ENCODE results near the gene CCDC116. TPM values are rescaled to one million over a fixed set of nuclear protein-coding genes. Genes with fewer than 3 reads are reported as not detected.

The CCDC116 gene, protein sequence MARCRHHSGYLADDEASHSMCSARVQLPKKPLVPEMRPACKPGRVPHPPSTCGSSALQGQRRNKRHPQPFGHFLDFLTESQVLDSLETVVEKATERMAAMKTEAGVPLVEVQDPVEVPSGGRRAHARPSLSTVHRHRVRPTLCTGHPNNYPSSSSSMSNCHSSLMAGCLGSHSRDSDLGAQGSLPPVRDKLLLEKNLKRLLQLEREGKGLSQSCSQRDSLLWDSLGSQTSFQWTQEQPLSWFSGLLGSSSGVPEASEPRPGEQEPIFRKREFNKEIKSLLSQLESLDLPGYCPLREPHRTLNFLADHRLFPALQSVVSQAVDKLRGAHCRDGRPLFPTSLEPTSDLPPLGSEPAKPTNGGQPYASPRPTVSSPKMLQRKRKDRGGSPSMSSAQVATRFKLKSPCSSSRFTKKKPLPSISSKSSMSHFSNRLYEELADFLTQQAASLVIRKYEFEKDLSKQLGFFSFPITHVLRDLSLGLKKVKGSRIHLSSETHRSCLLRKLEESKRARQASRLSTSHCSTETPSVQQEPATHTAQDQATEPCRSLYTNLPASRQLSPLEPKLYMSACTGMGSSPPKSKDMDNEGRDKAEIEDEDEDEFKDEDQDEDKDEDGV
- total RNA-seq = 0.19 and 0.28 TPM in 2 replicates

DNA sequence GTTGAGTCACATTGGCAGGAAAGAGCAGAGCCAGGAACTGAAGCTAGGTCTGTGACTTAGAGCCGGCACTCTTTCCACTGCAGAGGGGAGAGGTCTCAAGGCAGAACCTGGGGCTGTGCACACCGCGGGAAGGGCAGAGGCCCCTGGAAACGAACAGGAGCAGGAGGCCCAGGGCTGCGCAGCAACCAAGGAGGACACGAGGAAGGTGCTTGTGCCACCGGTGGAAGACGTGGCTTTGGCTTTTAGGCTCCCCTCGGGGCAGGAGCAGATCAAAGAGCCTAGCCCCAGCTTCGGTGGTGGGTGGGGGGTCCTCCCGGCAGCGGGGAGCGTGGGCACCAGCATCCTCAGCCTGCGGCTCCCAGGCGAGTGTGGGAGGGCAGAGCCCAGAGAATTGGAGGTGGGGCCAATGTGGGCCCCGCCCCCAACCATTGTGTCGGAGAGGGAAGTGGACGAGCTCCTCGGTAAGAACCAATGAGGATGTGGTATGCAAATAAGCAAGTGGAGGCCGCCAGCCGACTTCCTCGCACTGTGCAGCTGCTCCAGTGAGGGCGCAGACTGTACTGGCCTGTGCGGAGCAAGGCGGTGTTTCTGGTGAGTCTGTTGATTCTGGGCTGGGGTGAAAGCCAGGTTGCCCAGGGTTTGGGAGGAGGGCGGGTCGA is at the start of gene CCDC116:
Gene CCDC116, plus strand, starts transcription at position 524 of the 659 bp plus-strand sequence. CDS start 422 bp downstream, outside the sequence.

DNA sequence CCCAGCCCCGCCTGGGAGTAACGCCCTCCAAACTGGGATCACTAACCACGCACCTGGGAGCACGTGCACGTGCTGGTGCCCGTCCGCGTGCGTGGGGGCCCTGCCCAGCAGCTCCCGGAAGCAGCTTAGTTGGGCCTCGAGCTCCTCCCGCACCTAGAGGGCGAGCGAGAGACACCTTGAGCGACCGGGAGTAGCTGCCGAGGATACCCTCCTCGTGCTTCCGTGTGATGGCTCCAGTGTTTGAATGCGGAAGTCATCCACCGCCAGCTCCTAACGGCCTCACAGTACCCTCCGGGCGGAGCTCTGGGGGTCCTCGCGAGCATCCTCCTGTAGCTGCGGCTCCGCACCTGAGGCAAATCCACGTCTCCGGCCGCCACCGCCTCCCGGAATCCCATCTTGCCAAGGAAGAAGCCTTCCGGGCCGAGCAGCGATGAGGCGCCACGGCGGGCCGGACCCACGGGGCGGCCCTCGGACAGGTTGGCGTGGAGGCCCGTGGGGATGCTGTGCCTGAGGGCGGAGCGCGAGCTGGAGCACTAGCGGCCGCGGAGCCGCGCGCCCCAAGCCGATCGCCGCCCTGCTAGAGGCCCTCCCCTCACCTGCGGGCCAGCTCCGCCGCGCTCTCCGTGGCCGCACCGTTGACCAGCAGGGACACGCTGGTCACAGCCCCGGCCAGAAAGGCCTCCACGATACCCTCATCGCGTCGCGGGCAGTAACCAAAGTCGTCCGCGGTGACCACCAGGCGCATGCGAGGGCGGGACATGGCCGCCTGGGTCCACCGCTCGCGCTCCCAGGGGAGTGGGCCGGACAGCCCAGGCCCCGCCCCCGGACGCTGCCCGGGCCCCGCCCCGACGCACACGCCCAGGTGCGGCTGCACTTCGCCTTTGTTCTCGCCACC is 3.1 kb upstream of the CCDC116 start, which contains the start of gene YDJC:
Gene YDJC, minus strand, starts transcription at position 768 of the 895 bp plus-strand sequence. Its CDS starts 8 bp downstream, at position 760.

DNA sequence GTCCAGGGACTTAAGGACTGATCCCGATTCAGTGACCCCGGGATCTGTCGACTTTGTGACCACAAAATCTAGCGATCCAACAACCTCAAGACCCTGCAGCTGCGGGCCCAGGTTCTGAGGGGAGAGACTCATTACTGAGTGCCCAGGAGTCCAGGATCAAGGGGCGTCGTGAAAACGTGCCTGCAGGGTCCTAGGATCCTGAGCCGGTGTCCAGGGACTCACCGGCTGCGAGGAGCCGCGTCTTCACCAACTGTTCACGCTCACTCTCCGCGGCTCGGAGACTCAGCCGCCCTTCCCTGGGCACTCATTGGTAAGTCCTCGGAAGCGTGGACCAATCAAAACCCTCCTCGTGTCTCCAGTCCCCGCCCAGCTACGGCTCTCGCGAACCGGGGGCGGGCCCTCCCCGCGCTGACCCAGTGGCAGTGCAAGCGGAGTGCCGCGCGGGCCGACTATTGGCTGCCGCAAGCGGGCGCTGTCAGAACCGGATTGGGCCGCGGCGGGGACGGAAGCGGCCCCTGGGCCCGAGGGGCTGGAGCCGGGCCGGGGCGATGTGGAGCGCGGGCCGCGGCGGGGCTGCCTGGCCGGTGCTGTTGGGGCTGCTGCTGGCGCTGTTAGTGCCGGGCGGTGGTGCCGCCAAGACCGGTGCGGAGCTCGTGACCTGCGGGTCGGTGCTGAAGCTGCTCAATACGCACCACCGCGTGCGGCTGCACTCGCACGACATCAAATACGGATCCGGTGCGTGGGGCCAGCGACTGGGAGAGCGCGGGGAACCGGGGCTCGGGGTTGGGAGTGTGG is 9.4 kb downstream of the CCDC116 start, which contains the start of gene SDF2L1:
Gene SDF2L1, plus strand, starts transcription at position 514 of the 795 bp plus-strand sequence. Its CDS starts 35 bp downstream, at position 549.

Other genes starting within 250 kb of the CCDC116 start
- gene RIMBP3B, start 249.0 kb upstream of the CCDC116 start, total RNA-seq = under 0.01 TPM in 2 replicates
- gene HIC2, start 215.4 kb upstream of the CCDC116 start, total RNA-seq = 2.8 and 3.3 TPM in 2 replicates
- 0.58 and 1.1 TPM in 2 replicates for gene TMEM191C, start 165.4 kb upstream of the CCDC116 start, total RNA-seq
- gene RIMBP3C, start 81.3 kb upstream of the CCDC116 start, total RNA-seq = 0.38 and 0.56 TPM in 2 replicates
- gene UBE2L3, start 65.0 kb upstream of the CCDC116 start, total RNA-seq = 24.8 and 37.8 TPM in 2 replicates
- 11.3 and 22.0 TPM in 2 replicates for gene YDJC, start 2.7 kb upstream of the CCDC116 start, total RNA-seq
- gene SDF2L1, start 9.5 kb downstream of the CCDC116 start, total RNA-seq = 25.4 and 78.0 TPM in 2 replicates
- gene PPIL2, start 33.3 kb downstream of the CCDC116 start, total RNA-seq = 14.1 and 15.7 TPM in 2 replicates
- 0.19 and 1.4 TPM in 2 replicates for gene YPEL1, start 103.0 kb downstream of the CCDC116 start, total RNA-seq
- gene MAPK1, start 234.9 kb downstream of the CCDC116 start, total RNA-seq = 48.5 and 63.3 TPM in 2 replicates